GM19240 (cell line): ENCODE measurements around the gene KHDC1.
"Not testable (repeated sequence)": the region's sequence is repeated elsewhere in the genome, so short reads cannot be mapped to it uniquely, and the experiment has no call there.

Experiments
- DNase-seq: peaks from one replicate; pipeline ENCODE4 v3.0.0; 2011; ENCODE audit warnings: low spot score; ENCODE audit not compliant: insufficient read length

The KHDC1 gene

GRCh38 chr6:73250016-73250415, 13.0 kb downstream of the KHDC1 start:
- no peak for DNase-seq

- no peak for DNase-seq
Measured at GRCh38 chr6:73248192-73248903, 14.6 kb downstream of the KHDC1 start.

- no peak for DNase-seq
Measured at GRCh38 chr6:73242001-73242400, 21.0 kb downstream of the KHDC1 start.

GRCh38 chr6:73240730-73241129, 22.3 kb downstream of the KHDC1 start:
- no peak for DNase-seq

- no peak for DNase-seq
Measured at GRCh38 chr6:73236144-73236750, 26.7 kb downstream of the KHDC1 start.

GRCh38 chr6:73234733-73235132, 28.3 kb downstream of the KHDC1 start:
- DNase-seq: no peak

GRCh38 chr6:73233971-73234370, 29.0 kb downstream of the KHDC1 start:
- not testable (repeated sequence) for DNase-seq

- DNase-seq: no peak
Measured at GRCh38 chr6:73233048-73233447, 29.9 kb downstream of the KHDC1 start.

GRCh38 chr6:73231986-73232391, 31.0 kb downstream of the KHDC1 start:
- no peak for DNase-seq

GRCh38 chr6:73227606-73228255, 35.3 kb downstream of the KHDC1 start:
- no peak for DNase-seq

GRCh38 chr6:73225396-73225795, 37.6 kb downstream of the KHDC1 start, which contains the start of gene KHDC1L:
KHDC1L (minus strand) TSS chr6:73225496; CDS start chr6:73225408, 88 bp downstream.
- DNase-seq: no peak

- no peak for DNase-seq
Measured at GRCh38 chr6:73216859-73217258, 46.1 kb downstream of the KHDC1 start.

- DNase-seq: no peak
Measured at GRCh38 chr6:73209117-73209516, 53.9 kb downstream of the KHDC1 start.

GRCh38 chr6:73207221-73207837, 55.7 kb downstream of the KHDC1 start:
- no peak for DNase-seq

GRCh38 chr6:73204252-73204651, 58.7 kb downstream of the KHDC1 start:
- no peak for DNase-seq

GRCh38 chr6:73203098-73203497, 59.9 kb downstream of the KHDC1 start:
- no peak for DNase-seq

- no peak for DNase-seq
Measured at GRCh38 chr6:73200735-73201134, 62.3 kb downstream of the KHDC1 start.

GRCh38 chr6:73200247-73200646, 62.7 kb downstream of the KHDC1 start:
- no peak for DNase-seq

GRCh38 chr6:73194744-73195143, 68.3 kb downstream of the KHDC1 start:
- no peak for DNase-seq

- not testable (repeated sequence) for DNase-seq
Measured at GRCh38 chr6:73193302-73193701, 69.7 kb downstream of the KHDC1 start.
